HFFc6 (cell line): ENCODE measurements around the gene RPRD2. TPM values are rescaled to one million over a fixed set of nuclear protein-coding genes. Genes with fewer than 3 reads are reported as not detected.

Experiments
- DNase-seq: peaks from one replicate; pipeline ENCODE4 v3.0.0-alpha.2; 2018
- H3K27ac Mint-ChIP-seq: 2 replicates; pipeline ENCODE4 v1.8.0; 2020; ENCODE audit warnings: mild to moderate bottlenecking, mixed read lengths
- H3K27me3 Mint-ChIP-seq: 2 replicates; pipeline ENCODE4 v1.8.0; 2021; ENCODE audit warnings: mild to moderate bottlenecking, moderate library complexity, mixed read lengths; ENCODE audit not compliant: insufficient read depth
- H3K36me3 Mint-ChIP-seq: 2 replicates; pipeline ENCODE4 v1.8.0; 2021; ENCODE audit warnings: low read depth, mixed read lengths
- H3K4me1 Mint-ChIP-seq: 2 replicates; pipeline ENCODE4 v1.8.0; 2020; ENCODE audit warnings: low read depth, mixed read lengths
- H3K4me3 Mint-ChIP-seq: 2 replicates; pipeline ENCODE4 v1.8.0; 2020; ENCODE audit warnings: mild to moderate bottlenecking, moderate library complexity, mixed read lengths
- H3K9me3 Mint-ChIP-seq: 2 replicates; pipeline ENCODE4 v1.8.0; 2020; ENCODE audit warnings: mild to moderate bottlenecking, mixed read lengths
- microRNA-seq: library from miRNA; unstranded; fragments of <30 nt; microRNA quantifications from one replicate; pipeline ENCODE4, GENCODE V29; 2019
- total RNA-seq, 6 experiments: library from RNA; stranded (reverse); fragmentation: NEBNext Ultra II Directional; extraction: Animal tissue kit (Norgen Biotek cat#: 25700); gene quantifications; 2 replicates in 1 of 6; 3 replicates in 5 of 6; pipeline ENCODE4 v1.2.3, GENCODE V29; 2021
- TF ChIP-seq, protein P1 (sequence below): fragments of 200-600 bp; sonication (generic); IDR thresholded peaks from 2 replicates; pipeline ENCODE4 v1.5.0; 2021; ENCODE audit warnings: antibody characterized with exemption, mild to moderate bottlenecking

The RPRD2 gene
- total RNA-seq, 6 experiments from 2014 or later, result 24.0 to 27.9 (median 25.7) TPM

DNA sequence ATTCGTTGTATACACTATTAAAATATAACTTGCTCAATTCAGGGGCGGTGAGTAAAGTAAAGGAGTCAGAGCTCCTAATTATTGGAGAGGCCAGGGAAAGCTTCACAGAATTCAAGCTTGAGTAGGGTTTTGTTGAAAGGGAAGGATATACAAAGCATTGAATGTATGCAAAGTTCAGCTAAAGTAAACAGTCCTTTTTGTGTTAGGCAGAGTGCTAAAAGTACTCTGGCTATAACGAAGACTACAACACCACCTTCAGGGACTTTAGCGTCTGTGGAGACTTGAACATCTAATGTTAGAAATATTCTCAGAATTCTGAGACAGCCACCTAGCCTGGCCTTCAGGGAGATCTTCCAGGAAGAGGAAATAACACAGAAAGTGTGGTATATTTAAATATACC lies 152.7 kb downstream of the RPRD2 start:
- Mint-ChIP-seq H3K27ac (peak overlapping the region; percentile 67), H3K9me3 (no peaks in the 10 kb centered on the region), H3K4me3 (peak overlapping the region; percentile 89)

DNA sequence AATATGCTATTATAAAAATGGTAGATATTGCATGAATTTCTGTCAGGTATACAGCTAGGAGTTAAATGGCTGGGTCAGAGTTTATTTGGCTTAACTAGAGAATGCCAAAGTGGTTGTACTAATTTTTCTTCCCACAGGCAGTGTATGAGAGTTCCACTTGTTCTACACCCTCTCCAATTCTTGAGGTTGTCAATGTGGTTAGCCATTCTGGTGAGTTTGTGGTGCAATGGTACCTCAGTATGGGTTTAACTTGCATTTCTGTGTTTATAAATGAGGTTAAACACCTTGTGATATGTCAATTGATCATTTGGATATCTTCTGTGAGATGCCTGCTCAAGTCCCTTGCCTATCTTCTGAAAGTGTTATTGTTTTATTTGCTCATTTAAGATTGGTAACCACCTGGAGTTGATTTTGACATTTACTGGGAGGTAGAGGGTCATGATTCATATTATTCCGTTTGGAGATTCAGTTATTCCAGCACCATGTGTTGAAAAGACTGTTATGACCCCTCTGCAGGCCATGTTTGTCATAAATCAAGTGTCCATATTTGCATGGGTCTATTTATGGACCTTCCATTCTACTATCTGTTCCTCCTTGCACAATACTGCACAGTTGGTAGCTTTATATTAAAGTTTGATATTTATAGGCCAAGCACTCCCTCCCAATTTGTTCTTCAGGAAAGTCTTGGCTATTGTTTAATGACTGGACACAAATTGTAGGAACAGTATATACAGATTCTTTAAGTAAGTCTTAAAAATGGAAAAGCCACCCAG lies 157.4 kb downstream of the RPRD2 start:
- Mint-ChIP-seq H3K4me3 (no peak overlapping the region), H3K36me3 (no peaks in the 10 kb centered on the region), H3K27ac (no peak overlapping the region), H3K4me1 (peaks cover 7% of the 10 kb centered on the region), H3K27me3 (peaks cover 3% of the 10 kb centered on the region; the same call in 1 of the 2 replicates), H3K9me3 (no peaks in the 10 kb centered on the region)
- DNase-seq, result no peak
- TF ChIP-seq, protein P1, sequence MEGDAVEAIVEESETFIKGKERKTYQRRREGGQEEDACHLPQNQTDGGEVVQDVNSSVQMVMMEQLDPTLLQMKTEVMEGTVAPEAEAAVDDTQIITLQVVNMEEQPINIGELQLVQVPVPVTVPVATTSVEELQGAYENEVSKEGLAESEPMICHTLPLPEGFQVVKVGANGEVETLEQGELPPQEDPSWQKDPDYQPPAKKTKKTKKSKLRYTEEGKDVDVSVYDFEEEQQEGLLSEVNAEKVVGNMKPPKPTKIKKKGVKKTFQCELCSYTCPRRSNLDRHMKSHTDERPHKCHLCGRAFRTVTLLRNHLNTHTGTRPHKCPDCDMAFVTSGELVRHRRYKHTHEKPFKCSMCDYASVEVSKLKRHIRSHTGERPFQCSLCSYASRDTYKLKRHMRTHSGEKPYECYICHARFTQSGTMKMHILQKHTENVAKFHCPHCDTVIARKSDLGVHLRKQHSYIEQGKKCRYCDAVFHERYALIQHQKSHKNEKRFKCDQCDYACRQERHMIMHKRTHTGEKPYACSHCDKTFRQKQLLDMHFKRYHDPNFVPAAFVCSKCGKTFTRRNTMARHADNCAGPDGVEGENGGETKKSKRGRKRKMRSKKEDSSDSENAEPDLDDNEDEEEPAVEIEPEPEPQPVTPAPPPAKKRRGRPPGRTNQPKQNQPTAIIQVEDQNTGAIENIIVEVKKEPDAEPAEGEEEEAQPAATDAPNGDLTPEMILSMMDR, result no peak

More for the DNA sequence above, 152.7 kb downstream of the RPRD2 start:
- no peak for DNase-seq
- Mint-ChIP-seq H3K36me3 (peaks cover 15% of the 10 kb centered on the region), H3K4me1 (peaks cover 34% of the 10 kb centered on the region), H3K27me3 (peaks cover 3% of the 10 kb centered on the region; the same call in 1 of the 2 replicates)
- TF ChIP-seq, protein P1, result no peak

DNA sequence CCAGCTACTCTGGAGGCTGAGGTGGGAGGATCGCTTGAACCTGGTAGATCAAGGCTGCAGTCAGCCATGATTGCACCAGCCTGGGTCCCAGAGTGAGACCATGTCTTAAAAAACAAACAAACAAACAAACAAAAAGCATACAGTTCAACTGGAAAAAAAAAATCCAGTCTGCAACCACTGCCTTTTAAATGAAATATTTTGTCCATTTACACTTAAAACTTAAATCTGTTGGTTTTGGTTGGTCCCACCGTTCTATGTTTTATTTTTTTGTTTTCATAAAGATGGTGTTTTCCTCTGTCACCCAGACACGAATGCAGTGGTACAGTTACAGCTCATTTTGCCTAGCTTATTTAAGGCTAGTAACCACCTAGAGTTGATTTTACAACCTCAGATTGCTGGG lies 161.4 kb downstream of the RPRD2 start:
- Mint-ChIP-seq H3K27ac (no peak overlapping the region), H3K4me3 (no peak overlapping the region), H3K36me3 (no peaks in the 10 kb centered on the region), H3K27me3 (no peaks in the 10 kb centered on the region), H3K4me1 (peaks cover 28% of the 10 kb centered on the region), H3K9me3 (no peaks in the 10 kb centered on the region)
- TF ChIP-seq, protein P1, result no peak
- DNase-seq, result no peak

Small RNA genes within 50 kb of the gene (microRNA-seq; reads per million reads assigned to microRNA genes)
- gene MIR6878, result not detected

Other genes starting within 250 kb of the RPRD2 start
- 10 to 100 TPM; 30.9 to 36.7 (median 32.6) TPM for gene PLEKHO1, start 214.2 kb upstream of the RPRD2 start, total RNA-seq
- gene ANP32E, start 128.0 kb upstream of the RPRD2 start, total RNA-seq, result 10 to 100 TPM; 33.9 to 67.3 (median 62.4) TPM
- not detected for gene CA14, start 106.4 kb upstream of the RPRD2 start, total RNA-seq
- gene APH1A, start 95.1 kb upstream of the RPRD2 start, total RNA-seq, result 100 to 1,000 TPM; 104 to 119 (median 107) TPM
- gene C1orf54, start 91.4 kb upstream of the RPRD2 start, total RNA-seq, result 1 to 10 TPM; 2.3 to 8.0 (median 5.9) TPM
- gene CIART, start 81.6 kb upstream of the RPRD2 start, total RNA-seq, result 1 to 10 TPM; 5.6 to 9.8 (median 8.0) TPM
- 10 to 100 TPM; 67.1 to 93.1 (median 85.2) TPM for gene MRPS21, start 70.3 kb upstream of the RPRD2 start, total RNA-seq
- 10 to 100 TPM; 33.2 to 44.4 (median 41.8) TPM for gene PRPF3, start 42.6 kb upstream of the RPRD2 start, total RNA-seq
- 10 to 100 TPM; 17.1 to 21.5 (median 19.4) TPM for gene TARS2, start 123.3 kb downstream of the RPRD2 start, total RNA-seq
- gene ECM1, start 144.0 kb downstream of the RPRD2 start, total RNA-seq, result 10 to 100 TPM; 30.8 to 52.0 (median 46.5) TPM
- gene FALEC, start 151.6 kb downstream of the RPRD2 start, total RNA-seq, result under 1 TPM in 2 of 6 experiments, not detected in 4; 0.43 to 0.59 TPM
- 10 to 100 TPM; 33.7 to 61.2 (median 38.2) TPM for gene ADAMTSL4, start 185.3 kb downstream of the RPRD2 start, total RNA-seq
- gene MCL1, start 215.5 kb downstream of the RPRD2 start, total RNA-seq, result 100 to 1,000 TPM; 155 to 170 (median 164) TPM